OCI-LY3 (cell line): ENCODE results near the gene NKAPD1.

Experiments used
- CTCF ChIP-seq: fragments of 200-600, 300-600 bp; sonication (generic); IDR thresholded peaks from 2 replicates; pipeline ENCODE4 v1.5.1; 2014; ENCODE audit warnings: antibody characterized with exemption, low read length, low read depth
- EZH2phosphoT487 ChIP-seq: fragments of 200-600 bp; shearing (Covaris generic); IDR thresholded peaks from 2 replicates; pipeline ENCODE4 v1.6.1; 2018; ENCODE audit warnings: antibody characterized with exemption, mixed run types, low read depth

GRCh38 chr11:112132737-112133136 lies 58.6 kb downstream of the NKAPD1 start:
- TF ChIP-seq CTCF (no peak), EZH2phosphoT487 (no peak)
